ENCODE data around the gene ZNF619.

DNA sequence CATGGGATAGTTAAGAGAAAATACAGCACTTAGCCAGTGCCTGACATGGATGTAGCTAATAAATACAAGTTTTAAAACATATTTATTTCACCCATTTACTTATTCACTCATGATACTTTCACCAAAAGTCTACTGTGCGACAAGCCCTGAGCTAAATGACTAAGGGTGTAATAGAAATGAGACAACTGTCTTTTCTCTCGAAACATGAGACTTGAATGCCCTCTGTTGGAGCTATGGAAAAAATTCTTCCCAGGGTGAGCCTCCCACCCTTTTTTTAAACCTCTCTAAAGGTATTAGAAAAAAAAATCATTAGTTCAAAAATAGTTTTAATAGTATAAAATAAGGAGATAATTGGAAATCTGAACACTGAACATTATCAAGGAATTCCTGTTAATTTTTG, 44.1 kb upstream of the ZNF619 start:
- TF ChIP-seq, protein P1, sequence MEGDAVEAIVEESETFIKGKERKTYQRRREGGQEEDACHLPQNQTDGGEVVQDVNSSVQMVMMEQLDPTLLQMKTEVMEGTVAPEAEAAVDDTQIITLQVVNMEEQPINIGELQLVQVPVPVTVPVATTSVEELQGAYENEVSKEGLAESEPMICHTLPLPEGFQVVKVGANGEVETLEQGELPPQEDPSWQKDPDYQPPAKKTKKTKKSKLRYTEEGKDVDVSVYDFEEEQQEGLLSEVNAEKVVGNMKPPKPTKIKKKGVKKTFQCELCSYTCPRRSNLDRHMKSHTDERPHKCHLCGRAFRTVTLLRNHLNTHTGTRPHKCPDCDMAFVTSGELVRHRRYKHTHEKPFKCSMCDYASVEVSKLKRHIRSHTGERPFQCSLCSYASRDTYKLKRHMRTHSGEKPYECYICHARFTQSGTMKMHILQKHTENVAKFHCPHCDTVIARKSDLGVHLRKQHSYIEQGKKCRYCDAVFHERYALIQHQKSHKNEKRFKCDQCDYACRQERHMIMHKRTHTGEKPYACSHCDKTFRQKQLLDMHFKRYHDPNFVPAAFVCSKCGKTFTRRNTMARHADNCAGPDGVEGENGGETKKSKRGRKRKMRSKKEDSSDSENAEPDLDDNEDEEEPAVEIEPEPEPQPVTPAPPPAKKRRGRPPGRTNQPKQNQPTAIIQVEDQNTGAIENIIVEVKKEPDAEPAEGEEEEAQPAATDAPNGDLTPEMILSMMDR (IDR thresholded peaks at IDR 0.05) = no peak
- TF ChIP-seq POLR2A (IDR thresholded peaks at IDR 0.05) = no peak
- no peak for TF ChIP-seq EP300 (IDR thresholded peaks at IDR 0.05)

All from tibial nerve (tissue), 4 donors.